Activated CD4-positive, alpha-beta T cell treated with anti-CD3 and anti-CD28 coated beads for 1 hour (primary cell): Measurements from ENCODE around the gene SV2B.

Experiments used
- DNase-seq: peaks from one replicate; pipeline ENCODE4 v3.0.0-alpha.2; 2020

The SV2B gene

DNA sequence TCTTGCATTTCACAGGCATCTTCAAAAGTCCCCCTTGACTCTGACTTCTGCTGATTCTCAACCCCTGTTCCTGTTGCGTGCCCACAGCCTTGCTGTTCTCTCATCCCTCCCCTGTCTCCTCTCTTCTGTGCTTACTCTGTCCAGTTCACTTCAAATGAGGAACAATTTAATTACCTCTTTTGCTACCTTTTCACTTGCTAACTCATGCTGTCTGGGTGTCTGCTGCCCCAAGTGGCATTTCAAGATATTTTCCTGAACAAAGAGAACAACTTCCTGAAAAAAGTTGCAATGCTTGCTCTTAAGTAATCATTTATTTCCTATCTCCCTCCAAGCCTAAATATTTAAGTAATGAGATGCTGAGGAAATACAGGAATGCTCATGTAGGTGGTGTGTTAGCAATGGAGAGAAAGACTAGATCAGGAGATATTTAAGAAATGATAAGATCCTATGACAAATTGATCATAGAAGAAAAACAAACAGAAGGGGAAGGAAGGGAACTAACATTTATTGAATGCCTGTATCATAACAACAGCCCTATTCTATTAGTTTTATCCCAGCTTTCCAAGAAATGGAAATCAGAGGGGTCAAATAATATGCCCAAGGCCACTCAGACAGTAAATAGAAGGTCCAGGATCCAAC is 42.2 kb downstream of the SV2B start:
- DNase-seq: no peak

GRCh38 chr15:91142946-91143345 is 42.9 kb downstream of the SV2B start:
- no peak for DNase-seq

DNA sequence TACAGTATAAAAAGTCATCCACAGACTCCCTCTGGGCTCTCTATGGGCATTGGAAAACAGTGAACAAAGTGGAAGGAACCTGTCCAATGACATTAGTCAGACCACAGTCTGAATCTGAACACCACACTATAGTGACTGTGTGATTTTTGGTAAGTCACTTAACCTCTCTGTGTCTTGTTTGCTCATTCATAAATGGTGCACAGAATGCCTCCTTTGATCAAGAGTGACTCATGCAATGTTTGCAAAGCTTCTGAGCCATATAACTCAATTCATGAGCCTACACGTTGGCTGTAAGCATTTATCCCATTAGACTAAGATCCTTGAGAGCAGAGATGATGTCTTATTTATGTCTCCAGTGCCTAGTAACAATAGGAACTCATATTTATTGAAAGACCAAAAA is 46.7 kb downstream of the SV2B start:
- DNase-seq: no peak

- DNase-seq: no peak
These were observed 48.2 kb downstream of the SV2B start for GRCh38 chr15:91148243-91148642.

DNA sequence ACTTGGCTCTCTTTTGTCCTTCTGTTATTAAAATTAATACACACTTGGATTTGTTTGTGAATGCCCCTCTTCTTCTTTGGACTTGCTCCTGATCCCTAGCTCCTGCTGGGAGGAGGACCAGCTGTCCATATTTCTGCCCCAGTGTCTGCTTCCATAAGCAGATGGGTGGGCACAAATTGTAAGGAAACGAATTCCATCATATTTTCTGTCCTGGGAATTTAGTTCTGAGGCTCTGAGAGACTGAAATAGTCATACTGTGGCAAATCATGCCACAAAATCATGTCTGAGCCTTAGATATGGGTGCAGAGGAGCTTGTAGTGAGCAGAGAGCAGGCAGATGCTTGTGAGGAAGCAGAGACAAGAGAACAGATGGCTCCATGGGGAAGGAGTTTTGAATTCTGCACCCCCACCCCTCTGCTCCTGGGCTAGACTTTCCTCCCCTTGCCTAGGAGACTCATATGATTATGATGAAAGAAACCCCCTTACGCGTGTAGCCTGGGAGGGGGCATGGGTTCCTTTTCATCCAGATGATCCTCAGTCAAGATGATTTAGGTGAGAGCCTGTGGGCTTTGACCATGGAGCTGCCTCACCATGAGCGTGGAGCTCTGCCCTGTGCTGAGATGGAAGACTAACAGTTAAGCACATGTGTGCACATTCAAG is 50.6 kb downstream of the SV2B start:
- DNase-seq: no peak

- DNase-seq: no peak
These were observed 51.9 kb downstream of the SV2B start for GRCh38 chr15:91151781-91152563.

- DNase-seq: no peak
These were observed 53.0 kb downstream of the SV2B start for GRCh38 chr15:91152896-91153581.

DNA sequence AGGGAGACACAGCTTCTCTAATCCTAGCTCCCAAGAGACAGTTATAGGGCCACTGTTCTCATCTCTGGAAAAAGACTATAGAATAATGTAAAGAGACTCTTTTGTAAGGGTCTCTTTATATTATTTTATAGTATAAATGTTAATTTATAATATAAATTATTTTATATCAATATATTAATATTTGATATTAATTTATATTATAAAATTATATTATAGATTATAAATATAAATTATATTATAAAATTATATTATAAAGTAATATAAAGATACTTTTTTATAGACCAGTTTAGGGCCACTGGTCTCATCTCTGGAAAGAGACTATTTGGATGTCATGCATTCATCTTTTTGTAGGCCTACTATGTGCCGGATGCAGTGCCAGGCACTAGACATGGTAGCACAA is 53.9 kb downstream of the SV2B start:
- no peak for DNase-seq

- no peak for DNase-seq
These were observed 56.2 kb downstream of the SV2B start for GRCh38 chr15:91156175-91156726.

DNA sequence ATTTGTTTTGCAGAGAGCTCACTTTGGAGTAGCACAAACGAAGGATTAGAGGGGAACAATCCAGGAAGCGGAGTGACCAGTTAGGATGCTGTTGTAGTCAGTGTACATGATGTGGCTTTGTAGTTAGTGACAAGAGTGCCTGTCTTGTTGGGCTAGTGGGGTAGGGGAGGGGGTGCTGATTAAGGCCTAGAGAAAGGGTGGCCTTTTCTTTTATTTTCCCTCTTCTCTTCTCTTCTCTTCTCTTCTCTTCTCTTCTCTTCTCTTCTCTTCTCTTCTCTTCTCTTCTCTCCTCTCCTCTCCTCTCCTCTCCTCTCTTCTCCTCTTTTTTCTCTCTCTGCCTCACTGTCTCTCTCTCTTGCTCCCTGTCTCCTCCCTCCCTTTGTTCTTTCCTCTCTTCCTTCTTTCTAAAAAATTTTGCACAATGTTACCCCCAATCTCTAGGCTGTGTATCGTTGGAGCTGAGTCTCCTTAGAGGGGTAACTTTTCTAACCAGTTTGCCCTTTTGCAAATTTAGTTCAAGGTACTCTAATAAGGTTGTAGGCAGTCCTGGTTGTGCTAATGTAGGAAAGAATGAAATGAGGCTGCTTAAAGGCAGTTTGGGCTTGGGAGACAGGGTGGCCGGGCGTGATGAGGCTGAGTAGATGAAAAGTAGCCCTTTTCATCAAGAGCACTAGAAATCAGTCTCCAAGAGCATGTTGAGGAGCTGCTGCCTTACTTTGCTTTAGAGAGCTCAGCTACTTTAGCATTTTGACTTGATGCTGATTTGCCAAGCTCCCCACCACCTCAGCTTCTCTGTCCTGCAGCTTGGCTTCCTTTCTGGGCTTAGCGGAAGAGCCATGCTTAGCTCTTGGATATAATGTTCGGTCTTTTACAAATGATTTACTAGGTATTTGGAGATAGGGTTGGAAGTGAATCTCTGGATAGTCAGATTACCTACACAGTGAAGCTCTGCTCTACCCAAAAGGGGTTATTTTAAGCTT is 58.6 kb downstream of the SV2B start:
- DNase-seq: no peak

- no peak for DNase-seq
These were observed 65.8 kb downstream of the SV2B start for GRCh38 chr15:91165850-91166249.

- no peak for DNase-seq
These were observed 68.4 kb downstream of the SV2B start for GRCh38 chr15:91168457-91168856.

DNA sequence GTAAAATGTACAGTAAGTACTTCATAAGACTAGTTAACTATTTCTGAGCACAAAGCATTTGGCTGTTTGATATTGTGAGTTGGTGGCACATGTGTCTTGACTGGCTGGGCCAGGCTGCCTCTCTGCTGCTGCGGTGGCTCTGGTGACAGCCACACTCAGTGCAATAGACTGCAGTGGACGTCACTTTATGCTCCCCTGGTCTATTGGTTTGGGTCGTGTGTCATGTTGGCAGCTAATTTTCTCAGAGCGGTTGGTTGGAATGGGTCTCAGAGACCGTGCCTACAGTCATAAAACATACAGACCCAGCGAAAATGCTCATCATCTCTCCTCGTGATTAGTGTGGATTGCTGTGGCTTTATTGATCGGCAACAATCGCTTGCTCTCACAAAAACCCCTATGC is 71.3 kb downstream of the SV2B start:
- no peak for DNase-seq

DNA sequence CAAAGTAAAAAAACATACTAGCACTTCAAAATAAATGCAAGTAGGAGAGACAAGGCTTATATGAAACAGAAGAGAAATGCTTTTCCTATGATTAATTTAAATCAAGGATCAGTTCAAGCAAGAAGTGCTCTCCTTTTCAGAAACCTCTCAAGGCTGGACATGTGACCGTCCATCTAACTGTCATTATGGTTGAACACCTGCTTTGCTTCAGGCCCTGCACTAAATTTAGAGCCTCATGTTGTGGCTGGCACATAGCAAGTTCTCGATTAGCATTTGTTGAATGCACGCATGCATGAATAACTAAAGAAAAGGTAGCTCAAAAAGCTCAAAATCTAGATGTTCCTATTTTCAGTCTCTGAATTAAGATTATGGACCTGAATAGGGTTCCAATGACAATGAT is 82.0 kb downstream of the SV2B start:
- DNase-seq: no peak

- no peak for DNase-seq
These were observed 83.5 kb downstream of the SV2B start for GRCh38 chr15:91183596-91183995.

DNA sequence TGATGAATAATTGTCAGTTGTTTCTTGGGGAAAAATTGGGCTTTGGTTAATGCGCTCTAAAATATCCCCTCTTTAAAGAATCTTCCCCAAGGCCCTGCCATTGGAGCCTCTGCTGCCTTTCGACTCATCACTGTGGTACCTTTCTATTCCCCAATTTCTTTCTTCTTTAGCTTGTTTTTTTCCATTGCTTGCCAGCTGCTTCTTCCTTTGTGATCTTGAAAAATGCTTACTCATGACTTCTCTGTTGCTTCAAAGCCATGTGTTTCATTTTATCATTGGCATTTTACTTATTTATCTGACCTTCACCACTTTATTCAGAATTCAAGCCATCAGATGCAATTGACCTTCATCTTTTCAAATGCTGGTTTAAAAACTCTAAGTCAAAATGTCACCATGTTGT is 84.4 kb downstream of the SV2B start:
- no peak for DNase-seq

DNA sequence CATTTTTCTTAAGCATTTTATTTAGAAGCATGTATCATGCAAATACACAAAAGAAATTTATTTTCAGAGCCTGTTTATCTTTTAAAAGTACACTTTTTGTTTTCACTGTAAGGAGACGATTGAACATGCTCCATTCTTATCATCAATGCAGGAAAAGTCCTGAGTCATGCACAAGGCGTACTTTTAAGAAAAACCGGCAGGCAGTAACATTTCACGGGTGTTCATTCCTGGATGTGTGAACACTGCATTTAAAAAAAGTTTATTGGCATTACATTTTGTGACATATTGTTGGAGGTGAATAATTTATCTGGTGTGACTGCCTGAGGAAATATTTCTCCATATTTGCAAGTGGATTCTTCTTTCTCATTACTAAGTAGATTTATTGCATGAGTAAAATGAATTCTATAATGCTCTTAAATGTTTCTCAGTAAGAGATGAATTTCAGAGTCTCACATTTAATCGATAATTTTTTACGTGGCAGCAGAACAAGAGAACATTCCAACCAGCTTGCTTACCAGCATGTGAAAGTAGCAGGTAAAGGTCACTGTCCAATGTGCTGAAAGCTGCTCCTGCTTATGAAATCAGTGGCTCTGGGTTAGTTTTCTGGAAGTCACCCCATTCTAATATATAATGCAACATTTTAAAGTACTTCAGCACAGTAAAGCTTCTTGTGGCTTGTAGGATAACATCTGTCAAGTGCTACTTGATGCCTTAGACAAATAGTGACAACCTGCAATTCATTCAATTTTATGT is 87.0 kb downstream of the SV2B start:
- DNase-seq: no peak

- DNase-seq: no peak
These were observed 92.2 kb downstream of the SV2B start for GRCh38 chr15:91192285-91192684.

- no peak for DNase-seq
These were observed 92.8 kb downstream of the SV2B start for GRCh38 chr15:91192690-91193377.

DNA sequence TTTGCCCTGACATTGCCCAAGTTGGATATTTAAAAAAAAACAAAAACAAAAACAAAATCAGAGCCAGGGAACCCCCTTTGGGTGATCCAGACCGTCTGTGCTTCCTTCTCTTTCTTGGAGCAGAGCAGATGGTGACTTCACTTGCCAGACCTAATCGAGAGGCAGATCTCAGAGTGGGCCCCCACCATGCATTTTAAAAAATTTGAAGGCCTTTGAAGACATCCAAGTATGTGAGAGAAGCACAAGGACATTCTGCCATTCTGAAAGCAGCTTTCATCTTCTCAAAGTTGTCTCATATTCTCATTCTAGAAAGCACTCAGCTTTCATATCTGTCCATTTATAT is 93.3 kb downstream of the SV2B start:
- no peak for DNase-seq

DNA sequence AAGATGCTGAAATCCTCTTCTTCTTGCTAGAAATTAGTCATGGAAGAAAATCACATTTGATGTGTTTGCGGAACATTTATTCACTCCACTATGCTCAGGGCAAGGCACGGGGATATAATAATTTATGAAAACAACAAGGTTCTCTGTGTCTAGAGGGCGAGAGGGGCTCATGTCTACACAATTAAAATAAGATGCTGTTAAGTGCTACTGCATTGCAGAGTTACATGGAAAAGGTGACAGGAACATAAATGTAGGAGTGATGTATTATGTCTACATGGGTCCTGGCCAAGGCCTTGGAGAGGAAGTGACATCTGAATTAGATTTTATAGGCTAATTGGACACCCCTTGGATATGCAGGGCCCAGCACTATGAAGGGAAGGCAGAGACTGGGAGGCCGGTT is 96.1 kb downstream of the SV2B start:
- no peak for DNase-seq
